Peyer's patch (tissue), 4 donors: Measurements from ENCODE around the gene TINCR.

ENCODE experiments used
- POLR2A ChIP-seq, 2 donors: fragments of 450-650 bp; IDR thresholded peaks; one replicate each; pipeline ENCODE4 v1.5.1; 2017; ENCODE audit warnings: antibody characterized with exemption in 2 of 2, mild to moderate bottlenecking in 2 of 2, moderate library complexity in 2 of 2
- TF ChIP-seq, protein P1 (sequence below), 6 experiments: fragments of 450-650 bp in 4 of 6; fragments of 200-600 bp in 2 of 6; sonication (generic) in 1 of 6; IDR thresholded peaks; one replicate each; pipeline ENCODE4 v1.5.1; 2017 to 2019; ENCODE audit warnings: antibody characterized with exemption in 6 of 6, mild to moderate bottlenecking in 3 of 6, moderate library complexity in 1 of 6

GRCh38 chr19:5563935-5564612 lies 3.7 kb downstream of the TINCR start:
- TF ChIP-seq, protein P1, sequence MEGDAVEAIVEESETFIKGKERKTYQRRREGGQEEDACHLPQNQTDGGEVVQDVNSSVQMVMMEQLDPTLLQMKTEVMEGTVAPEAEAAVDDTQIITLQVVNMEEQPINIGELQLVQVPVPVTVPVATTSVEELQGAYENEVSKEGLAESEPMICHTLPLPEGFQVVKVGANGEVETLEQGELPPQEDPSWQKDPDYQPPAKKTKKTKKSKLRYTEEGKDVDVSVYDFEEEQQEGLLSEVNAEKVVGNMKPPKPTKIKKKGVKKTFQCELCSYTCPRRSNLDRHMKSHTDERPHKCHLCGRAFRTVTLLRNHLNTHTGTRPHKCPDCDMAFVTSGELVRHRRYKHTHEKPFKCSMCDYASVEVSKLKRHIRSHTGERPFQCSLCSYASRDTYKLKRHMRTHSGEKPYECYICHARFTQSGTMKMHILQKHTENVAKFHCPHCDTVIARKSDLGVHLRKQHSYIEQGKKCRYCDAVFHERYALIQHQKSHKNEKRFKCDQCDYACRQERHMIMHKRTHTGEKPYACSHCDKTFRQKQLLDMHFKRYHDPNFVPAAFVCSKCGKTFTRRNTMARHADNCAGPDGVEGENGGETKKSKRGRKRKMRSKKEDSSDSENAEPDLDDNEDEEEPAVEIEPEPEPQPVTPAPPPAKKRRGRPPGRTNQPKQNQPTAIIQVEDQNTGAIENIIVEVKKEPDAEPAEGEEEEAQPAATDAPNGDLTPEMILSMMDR (IDR thresholded peaks at IDR 0.05) = no peak
- TF ChIP-seq POLR2A (IDR thresholded peaks at IDR 0.05) = no peak
